NK-92 (cell line): ENCODE data around the gene SUFU.

Experiments used
- DNase-seq: peaks from one replicate; lab custom pipeline; 2025; ENCODE audit not compliant: unreplicated experiment; lab: John Stamatoyannopoulos, UW

SUFU gene

DNA sequence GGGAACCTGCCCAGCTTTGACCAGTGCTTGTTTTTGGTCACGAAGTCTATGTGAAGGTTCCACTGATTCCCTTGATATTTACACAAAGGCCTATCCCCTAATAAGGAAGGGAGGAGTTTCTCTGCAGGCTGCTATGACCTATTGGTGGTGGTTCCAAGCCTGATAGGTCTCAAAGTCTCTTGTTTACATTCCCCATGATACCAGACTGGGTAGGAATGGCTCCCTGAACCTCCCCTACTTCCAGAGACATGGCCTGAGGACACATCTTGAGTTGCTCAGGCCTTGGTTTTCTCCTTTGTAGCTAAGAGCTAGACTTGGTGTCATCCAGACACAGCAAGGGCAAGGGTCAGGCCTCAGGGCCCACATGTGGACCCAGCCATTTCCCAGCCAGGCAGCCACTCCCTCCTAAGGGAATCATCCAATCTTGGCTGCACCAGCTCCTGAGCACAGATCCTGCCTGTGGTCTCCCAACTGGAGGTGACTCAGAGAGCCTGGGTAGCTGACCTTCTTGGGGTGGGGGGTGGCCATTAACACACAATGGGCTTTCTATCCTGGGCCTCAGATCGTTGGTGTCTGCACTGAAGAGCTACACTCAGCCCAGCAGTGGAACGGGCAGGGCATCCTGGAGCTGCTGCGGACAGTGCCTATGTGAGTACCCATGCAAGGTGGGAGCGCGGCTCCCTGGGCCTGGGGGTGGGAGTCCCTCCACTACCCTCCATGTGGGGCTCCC lies 89.5 kb downstream of the SUFU start:
- DNase-seq = no peak

- DNase-seq = no peak
Measured at GRCh38 chr10:102593804-102594079, 90.0 kb downstream of the SUFU start.

GRCh38 chr10:102595293-102595692 lies 91.5 kb downstream of the SUFU start:
- no peak for DNase-seq

DNA sequence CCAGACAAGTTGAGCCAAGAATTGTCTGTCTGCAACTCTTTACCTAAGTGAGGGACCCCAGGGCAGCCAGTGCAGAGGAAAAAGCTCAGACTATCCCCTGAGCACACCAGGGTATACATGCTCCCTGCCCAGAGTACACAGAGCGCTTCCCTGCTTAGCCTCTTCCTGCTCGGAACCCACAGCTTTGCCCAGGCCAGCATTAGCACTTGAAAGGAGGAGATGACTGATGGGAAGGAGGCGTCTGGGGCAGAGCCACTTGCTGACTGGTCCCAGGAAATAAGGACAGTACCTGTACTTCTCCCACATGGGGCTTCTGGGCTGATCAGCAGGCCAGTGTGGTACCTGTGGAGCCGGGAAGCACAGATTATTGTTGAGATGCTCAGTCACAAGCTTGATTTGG lies 92.1 kb downstream of the SUFU start:
- DNase-seq = no peak

- no peak for DNase-seq
Measured at GRCh38 chr10:102596506-102596971, 92.8 kb downstream of the SUFU start.

GRCh38 chr10:102597131-102597991 lies 93.6 kb downstream of the SUFU start:
- no peak for DNase-seq

DNA sequence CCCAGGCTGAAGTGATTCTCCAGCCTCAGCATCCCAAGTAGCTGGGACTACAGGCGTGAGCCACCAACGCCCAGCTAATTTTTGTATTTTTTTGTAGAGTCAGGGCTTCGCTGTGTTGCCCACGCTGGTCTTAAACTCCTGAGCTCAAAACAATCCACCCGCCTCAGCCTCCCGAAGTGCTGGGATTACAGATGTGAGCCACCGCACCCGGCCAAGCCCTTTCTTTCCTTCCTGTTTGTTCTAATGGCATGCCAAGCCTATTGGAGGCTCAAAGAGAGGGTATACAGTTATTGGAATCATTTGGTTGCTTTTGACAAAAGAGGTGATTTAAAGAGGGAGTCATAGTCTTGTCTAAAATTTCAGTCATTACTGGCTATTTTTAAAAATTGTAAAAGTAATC lies 94.5 kb downstream of the SUFU start:
- DNase-seq = no peak

GRCh38 chr10:102599565-102600327 lies 96.0 kb downstream of the SUFU start:
- DNase-seq = no peak

DNA sequence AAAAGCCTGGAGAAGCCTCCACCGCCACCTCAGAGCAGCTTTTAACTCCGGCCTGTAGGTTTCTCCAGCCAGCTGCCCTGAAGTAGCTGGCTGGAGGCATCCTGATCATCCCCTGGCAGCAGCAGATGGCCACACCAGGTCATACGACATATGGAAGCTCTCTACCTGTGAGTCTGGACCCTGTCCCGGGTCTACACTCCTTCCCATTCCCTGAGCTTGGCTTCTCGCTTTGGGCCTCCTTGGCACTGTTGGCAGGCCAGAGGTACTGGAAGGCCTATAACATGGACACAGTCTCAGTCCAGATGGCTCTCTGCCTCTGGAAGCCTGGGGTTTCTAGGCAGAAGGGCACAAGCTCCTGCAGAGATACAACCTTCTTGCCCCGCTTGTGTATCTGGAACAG lies 97.0 kb downstream of the SUFU start:
- no peak for DNase-seq

- no peak for DNase-seq
Measured at GRCh38 chr10:102601639-102602038, 97.9 kb downstream of the SUFU start.

- no peak for DNase-seq
Measured at GRCh38 chr10:102602272-102603045, 98.7 kb downstream of the SUFU start.

- DNase-seq = no peak
Measured at GRCh38 chr10:102603946-102604345, 100.2 kb downstream of the SUFU start.

DNA sequence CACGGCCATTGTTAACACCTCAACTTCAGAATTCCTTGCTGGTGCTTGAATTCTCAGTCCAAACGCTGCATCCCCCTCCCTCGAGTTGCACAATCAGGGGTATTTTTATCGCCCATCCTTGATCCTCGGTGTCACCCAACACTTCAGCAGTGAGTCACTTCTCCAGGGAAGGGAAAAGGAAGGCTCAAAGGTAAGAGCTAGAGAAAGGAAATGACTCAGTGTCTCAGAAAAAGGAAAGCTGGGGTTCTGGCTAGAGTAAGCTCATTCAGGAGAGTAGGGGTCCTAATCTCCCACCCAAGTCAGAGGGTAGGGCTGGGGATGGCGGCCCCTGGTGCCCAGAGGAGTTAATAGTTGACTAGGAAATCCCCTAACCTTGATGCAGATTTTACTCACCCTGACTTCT lies 100.7 kb downstream of the SUFU start:
- no peak for DNase-seq

GRCh38 chr10:102605712-102606111 lies 101.9 kb downstream of the SUFU start:
- no peak for DNase-seq

DNA sequence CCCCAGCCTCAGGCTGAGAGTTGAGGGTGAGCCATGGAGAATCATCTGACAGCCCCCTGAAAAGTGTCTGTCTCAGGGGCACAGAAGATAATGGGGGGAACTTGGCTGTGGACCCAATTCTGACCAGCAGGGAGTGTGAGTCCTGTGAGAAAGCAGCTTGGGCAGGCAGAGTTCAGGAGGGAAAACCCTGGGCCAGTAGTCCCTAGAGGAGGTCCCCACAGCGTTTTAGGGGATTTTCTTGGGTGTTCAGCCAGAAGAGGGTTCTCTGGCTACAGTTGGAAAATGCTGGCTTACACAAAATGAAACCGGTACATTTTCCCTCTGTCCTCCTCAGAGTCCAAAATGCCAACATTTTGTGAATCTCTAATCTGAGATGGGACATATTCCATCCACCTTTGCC lies 104.7 kb downstream of the SUFU start:
- DNase-seq = no peak

- no peak for DNase-seq
Measured at GRCh38 chr10:102610441-102610887, 106.7 kb downstream of the SUFU start.

DNA sequence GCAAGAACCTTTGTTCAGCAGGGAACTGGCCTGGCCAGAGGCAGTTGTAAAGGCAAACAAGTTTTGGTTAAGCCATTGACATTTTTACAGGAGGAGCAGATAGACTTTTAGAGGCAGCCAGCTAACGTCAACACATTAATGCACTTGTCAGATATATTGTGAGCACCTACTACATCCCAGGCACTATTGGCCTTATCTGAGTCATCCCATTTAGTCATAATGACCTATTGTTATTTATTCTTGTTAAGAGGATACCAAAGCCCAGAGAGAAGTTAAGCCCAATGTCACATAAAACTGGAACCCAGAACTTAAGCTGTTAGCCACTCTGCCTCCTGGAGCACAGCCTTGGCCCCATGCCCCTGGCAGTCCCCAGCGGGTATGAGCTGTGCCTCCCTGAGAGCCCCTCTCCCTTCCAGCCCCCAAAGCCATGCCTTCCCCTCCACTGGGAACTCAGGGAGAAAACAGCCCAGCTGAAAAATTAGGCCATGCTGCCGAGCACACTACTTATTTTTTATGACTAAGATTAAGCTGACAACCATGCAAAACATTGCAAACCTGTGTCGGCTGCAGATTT lies 107.8 kb downstream of the SUFU start:
- no peak for DNase-seq

GRCh38 chr10:102612964-102613275 lies 109.1 kb downstream of the SUFU start:
- no peak for DNase-seq

- DNase-seq = no peak
Measured at GRCh38 chr10:102613286-102613685, 109.5 kb downstream of the SUFU start.

DNA sequence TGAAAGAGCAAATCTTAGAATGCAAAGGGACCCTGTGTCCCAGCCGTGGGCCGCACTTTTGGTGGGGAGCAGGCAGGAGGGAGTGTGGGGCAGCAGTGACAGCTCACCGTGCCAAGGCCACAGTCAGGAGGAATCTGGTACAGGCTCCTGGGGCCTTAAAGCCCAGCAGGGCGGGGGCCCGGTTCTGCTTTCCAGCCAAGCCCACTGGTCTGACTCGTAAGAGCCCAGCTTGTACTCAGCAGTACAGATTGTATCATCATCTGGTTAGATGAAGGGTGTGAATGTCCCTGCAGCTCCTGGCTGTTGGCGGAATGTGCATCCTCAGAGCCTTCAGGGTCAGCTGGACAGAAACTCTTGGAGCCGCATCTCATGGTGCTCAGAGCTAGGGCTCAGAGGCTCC lies 110.0 kb downstream of the SUFU start:
- DNase-seq = no peak

- DNase-seq = no peak
Measured at GRCh38 chr10:102614888-102615287, 111.1 kb downstream of the SUFU start.
